HepG2 (cell line): ENCODE results near the gene VWA7. TPM values are rescaled to one million over a fixed set of nuclear protein-coding genes. Genes with fewer than 3 reads are reported as not detected.
A peak's percentile ranks its signal among the peaks of the same experiment; 100 is the strongest.

Source experiments
- AGO2 ChIP-seq: fragments of 200-400 bp; formaldehyde crosslinking; optimal IDR thresholded peaks from 2 replicates; pipeline ENCODE3; 2017; ENCODE audit warnings: mild to moderate bottlenecking, low read depth, low read length, moderate library complexity
- ATF7 ChIP-seq, 2 experiments: fragments of 450-650 bp in 1 of 2; sonication (generic) in 1 of 2; formaldehyde crosslinking in 1 of 2; IDR thresholded peaks; 2 replicates each; pipeline versions ENCODE4 v1.4.0 to v1.6.1; 2016 to 2020; ENCODE audit warnings: antibody characterized with exemption in 1 of 2, mild to moderate bottlenecking in 1 of 2, missing genetic modification reagents in 1 of 2
- ATRX ChIP-seq: sonication (generic); formaldehyde crosslinking; IDR thresholded peaks from 2 replicates; pipeline ENCODE4 v1.4.0; 2020; ENCODE audit warnings: missing genetic modification reagents, borderline replicate concordance
- CENPT ChIP-seq: sonication (generic); formaldehyde crosslinking; IDR thresholded peaks from 2 replicates; pipeline ENCODE4 v1.8.0; 2022; ENCODE audit warnings: low read depth, mild to moderate bottlenecking, moderate library complexity, missing genetic modification reagents
- GATA4 ChIP-seq: sonication (generic); IDR thresholded peaks from 2 replicates; pipeline ENCODE4 v1.6.1; 2016; ENCODE audit warnings: antibody characterized with exemption, low read depth, borderline replicate concordance
- HDAC1 ChIP-seq: sonication (generic); formaldehyde crosslinking; IDR thresholded peaks from 2 replicates; pipeline ENCODE4 v1.5.1; 2020; ENCODE audit warnings: mild to moderate bottlenecking, missing genetic modification reagents
- HNRNPK ChIP-seq: fragments of 200-400 bp; formaldehyde crosslinking; IDR thresholded peaks from 2 replicates; pipeline ENCODE4 v1.6.1; 2018; ENCODE audit warnings: low read length, low read depth, moderate library complexity, mild to moderate bottlenecking; ENCODE audit not compliant: poor library complexity, severe bottlenecking
- KAT7 ChIP-seq: IDR thresholded peaks from 2 replicates; pipeline ENCODE4 v1.6.1; 2018; ENCODE audit warnings: borderline replicate concordance, missing compliant biosample characterization
- MEIS2 ChIP-seq: sonication (generic); formaldehyde crosslinking; IDR thresholded peaks from 2 replicates; pipeline ENCODE4 v1.9.0; 2021; ENCODE audit warnings: mild to moderate bottlenecking, missing genetic modification reagents
- MYC ChIP-seq: sonication (generic); formaldehyde crosslinking; IDR thresholded peaks from 2 replicates; pipeline ENCODE4 v1.9.0; 2021; ENCODE audit warnings: missing genetic modification reagents, borderline replicate concordance
- NR1H2 ChIP-seq: sonication (generic); formaldehyde crosslinking; IDR thresholded peaks from 2 replicates; pipeline ENCODE4 v1.8.1; 2022; ENCODE audit warnings: low read depth, missing genetic modification reagents, borderline replicate concordance
- RFX5 ChIP-seq: IDR thresholded peaks from 2 replicates; pipeline ENCODE4 v1.6.1; 2011; ENCODE audit warnings: low read depth, low read length, improper control_type of control experiment
- SMAD3 ChIP-seq: sonication (generic); formaldehyde crosslinking; IDR thresholded peaks from 2 replicates; pipeline ENCODE4 v1.4.0; 2020; ENCODE audit warnings: missing genetic modification reagents
- SP1 ChIP-seq, 2 experiments: fragments of 450-650 bp in 1 of 2; sonication (generic) in 1 of 2; formaldehyde crosslinking in 1 of 2; IDR thresholded peaks; 2 replicates each; pipeline versions ENCODE4 v1.4.0 to v1.6.1; 2016 to 2020; ENCODE audit warnings: missing genetic modification reagents in 1 of 2
- WIZ ChIP-seq: sonication (generic); formaldehyde crosslinking; IDR thresholded peaks from 2 replicates; pipeline ENCODE4 v1.5.1; 2020; ENCODE audit warnings: mild to moderate bottlenecking, missing genetic modification reagents
- XRCC5 ChIP-seq: fragments of 200-400 bp; formaldehyde crosslinking; optimal IDR thresholded peaks from 2 replicates; pipeline ENCODE3; 2017; ENCODE audit warnings: mild to moderate bottlenecking, low read length
- ZNF160 ChIP-seq: sonication (generic); formaldehyde crosslinking; IDR thresholded peaks from 2 replicates; pipeline ENCODE4 v1.8.0; 2022; ENCODE audit warnings: mild to moderate bottlenecking, inconsistent platforms, missing genetic modification reagents
- ZNF432 ChIP-seq: sonication (generic); formaldehyde crosslinking; IDR thresholded peaks from 2 replicates; pipeline ENCODE4 v1.5.0; 2020; ENCODE audit warnings: missing genetic modification reagents, mild to moderate bottlenecking, borderline replicate concordance
- ZNF605 ChIP-seq: sonication (generic); formaldehyde crosslinking; IDR thresholded peaks from 2 replicates; pipeline ENCODE4 v1.8.0; 2022; ENCODE audit warnings: mild to moderate bottlenecking, missing genetic modification reagents
- ZNF616 ChIP-seq: sonication (generic); formaldehyde crosslinking; IDR thresholded peaks from 2 replicates; pipeline ENCODE4 v1.5.0; 2020; ENCODE audit warnings: low read depth, mild to moderate bottlenecking, missing genetic modification reagents
- ZNF713 ChIP-seq: sonication (generic); formaldehyde crosslinking; IDR thresholded peaks from 2 replicates; pipeline ENCODE4 v1.4.0; 2020; ENCODE audit warnings: mild to moderate bottlenecking, missing genetic modification reagents
- polyA plus RNA-seq, 8 experiments: library from polyadenylated mRNA; depleted of rRNA in 3 of 8; stranded (reverse) in 7 of 8; unstranded in 1 of 8; fragments of >200 nt; fragmentation: Illumina TruSeq in 4 of 8; extraction: Trizol in 4 of 8; gene quantifications; 2 replicates each; pipeline versions ENCODE4 v1.2.1 to v1.2.3, GENCODE V29; 2011 to 2016; ENCODE audit warnings: low read depth in 4 of 8, missing spikeins in 1 of 8, mixed read lengths in 1 of 8; ENCODE audit not compliant: insufficient read depth in 1 of 8
- total RNA-seq, 5 experiments: library from RNA; depleted of rRNA; stranded (reverse); fragments of >200 nt; fragmentation: Illumina TruSeq; extraction: Trizol; gene quantifications; 2 replicates each; pipeline ENCODE4 v1.2.3, GENCODE V29; 2016; ENCODE audit warnings: low read depth in 1 of 5
- TF ChIP-seq, protein P1 (sequence below): sonication (generic); formaldehyde crosslinking; IDR thresholded peaks from 2 replicates; pipeline ENCODE4 v1.8.0; 2022; ENCODE audit warnings: mild to moderate bottlenecking, missing genetic modification reagents, borderline replicate concordance
- TF ChIP-seq, protein P2 (sequence below): IDR thresholded peaks from 2 replicates; pipeline ENCODE4 v1.6.1; 2016; ENCODE audit warnings: mild to moderate bottlenecking
- TF ChIP-seq, protein P3 (sequence below): sonication (generic); formaldehyde crosslinking; IDR thresholded peaks from 2 replicates; pipeline ENCODE4 v1.9.0; 2021; ENCODE audit warnings: missing genetic modification reagents, mild to moderate bottlenecking, borderline replicate concordance
- TF ChIP-seq, protein P4 (sequence below): sonication (generic); formaldehyde crosslinking; IDR thresholded peaks from 2 replicates; pipeline ENCODE4 v1.4.0; 2020; ENCODE audit warnings: missing genetic modification reagents, borderline replicate concordance

The VWA7 gene
- total and polyA plus RNA-seq, 2 of the 13 experiments (the other 11 are each of a cell fraction or from before 2014, with no cell fraction given) = 0.86 to 3.3 TPM

DNA sequence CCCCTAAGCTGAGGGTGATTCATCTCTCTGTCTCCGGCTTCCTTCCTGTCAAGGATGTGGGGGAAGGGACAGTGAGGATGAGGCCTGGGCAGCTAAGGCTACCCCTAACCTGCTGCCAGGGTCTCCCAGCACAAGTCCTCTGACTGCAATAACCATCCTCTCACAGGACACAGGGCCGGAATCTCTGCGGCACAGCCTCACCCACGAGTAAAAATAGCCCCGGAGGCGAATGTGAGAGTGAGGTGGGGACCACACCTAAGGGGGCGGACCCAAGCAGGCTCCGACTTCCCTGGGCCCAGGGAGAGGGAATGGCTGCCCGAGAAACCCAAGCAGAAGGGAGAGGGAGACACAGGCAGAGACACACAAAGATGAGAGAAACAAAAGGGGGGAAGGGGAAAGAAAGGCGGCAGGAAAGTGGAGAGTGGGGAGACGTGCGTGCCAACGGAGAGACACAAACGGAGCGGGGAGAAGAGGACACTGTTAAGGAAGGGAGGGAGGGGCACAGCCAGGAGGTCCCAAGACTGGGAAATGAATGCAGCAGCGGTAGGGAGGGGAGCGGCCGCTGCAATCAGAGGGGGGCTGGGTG, 42.2 kb downstream of the VWA7 start (continued):
- 0 out of 2 replicates have a peak, but pooled peaks have one; percentile 12 for TF ChIP-seq ZNF160 (CRISPR knock-in tag)
- TF ChIP-seq ZNF713 (CRISPR knock-in tag) = 0 out of 2 replicates have a peak, but pooled peaks have one; percentile 35
- TF ChIP-seq, protein P1, sequence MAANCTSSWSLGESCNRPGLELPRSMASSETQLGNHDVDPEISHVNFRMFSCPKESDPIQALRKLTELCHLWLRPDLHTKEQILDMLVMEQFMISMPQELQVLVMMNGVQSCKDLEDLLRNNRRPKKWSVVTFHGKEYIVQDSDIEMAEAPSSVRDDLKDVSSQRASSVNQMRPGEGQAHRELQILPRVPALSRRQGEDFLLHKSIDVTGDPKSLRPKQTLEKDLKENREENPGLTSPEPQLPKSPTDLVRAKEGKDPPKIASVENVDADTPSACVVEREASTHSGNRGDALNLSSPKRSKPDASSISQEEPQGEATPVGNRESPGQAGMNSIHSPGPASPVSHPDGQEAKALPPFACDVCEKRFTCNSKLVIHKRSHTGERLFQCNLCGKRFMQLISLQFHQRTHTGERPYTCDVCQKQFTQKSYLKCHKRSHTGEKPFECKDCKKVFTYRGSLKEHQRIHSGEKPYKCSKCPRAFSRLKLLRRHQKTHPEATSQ = no peak
- TF ChIP-seq CENPT (CRISPR knock-in tag) = no peak
- 0 out of 2 replicates have a peak, but pooled peaks have one; percentile 16 for TF ChIP-seq GATA4
- TF ChIP-seq, protein P2, sequence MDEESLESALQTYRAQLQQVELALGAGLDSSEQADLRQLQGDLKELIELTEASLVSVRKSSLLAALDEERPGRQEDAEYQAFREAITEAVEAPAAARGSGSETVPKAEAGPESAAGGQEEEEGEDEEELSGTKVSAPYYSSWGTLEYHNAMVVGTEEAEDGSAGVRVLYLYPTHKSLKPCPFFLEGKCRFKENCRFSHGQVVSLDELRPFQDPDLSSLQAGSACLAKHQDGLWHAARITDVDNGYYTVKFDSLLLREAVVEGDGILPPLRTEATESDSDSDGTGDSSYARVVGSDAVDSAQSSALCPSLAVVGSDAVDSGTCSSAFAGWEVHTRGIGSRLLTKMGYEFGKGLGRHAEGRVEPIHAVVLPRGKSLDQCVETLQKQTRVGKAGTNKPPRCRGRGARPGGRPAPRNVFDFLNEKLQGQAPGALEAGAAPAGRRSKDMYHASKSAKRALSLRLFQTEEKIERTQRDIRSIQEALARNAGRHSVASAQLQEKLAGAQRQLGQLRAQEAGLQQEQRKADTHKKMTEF = 0 out of 2 replicates have a peak, but pooled peaks have one; percentile 40
- TF ChIP-seq, protein P3, sequence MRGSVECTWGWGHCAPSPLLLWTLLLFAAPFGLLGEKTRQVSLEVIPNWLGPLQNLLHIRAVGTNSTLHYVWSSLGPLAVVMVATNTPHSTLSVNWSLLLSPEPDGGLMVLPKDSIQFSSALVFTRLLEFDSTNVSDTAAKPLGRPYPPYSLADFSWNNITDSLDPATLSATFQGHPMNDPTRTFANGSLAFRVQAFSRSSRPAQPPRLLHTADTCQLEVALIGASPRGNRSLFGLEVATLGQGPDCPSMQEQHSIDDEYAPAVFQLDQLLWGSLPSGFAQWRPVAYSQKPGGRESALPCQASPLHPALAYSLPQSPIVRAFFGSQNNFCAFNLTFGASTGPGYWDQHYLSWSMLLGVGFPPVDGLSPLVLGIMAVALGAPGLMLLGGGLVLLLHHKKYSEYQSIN (CRISPR knock-in tag) = no peak
- peak; percentile 77; the same call in 1 of the 2 replicates for TF ChIP-seq KAT7
- TF ChIP-seq XRCC5 = no peak
- peak; percentile 52; the same call in 1 of the 2 replicates for TF ChIP-seq HDAC1
- TF ChIP-seq ATRX (CRISPR knock-in tag) = no peak
- no peak for TF ChIP-seq ZNF605 (CRISPR knock-in tag)
- TF ChIP-seq SP1 (IDR thresholded peaks at IDR 0.05) = no peak
- no peak for TF ChIP-seq SP1 (CRISPR knock-in tag; IDR thresholded peaks at IDR 0.05)
- TF ChIP-seq MEIS2 (CRISPR knock-in tag) = 0 out of 2 replicates have a peak, but pooled peaks have one; percentile 45
- peak; percentile 55 for TF ChIP-seq HNRNPK
- TF ChIP-seq, protein P4, sequence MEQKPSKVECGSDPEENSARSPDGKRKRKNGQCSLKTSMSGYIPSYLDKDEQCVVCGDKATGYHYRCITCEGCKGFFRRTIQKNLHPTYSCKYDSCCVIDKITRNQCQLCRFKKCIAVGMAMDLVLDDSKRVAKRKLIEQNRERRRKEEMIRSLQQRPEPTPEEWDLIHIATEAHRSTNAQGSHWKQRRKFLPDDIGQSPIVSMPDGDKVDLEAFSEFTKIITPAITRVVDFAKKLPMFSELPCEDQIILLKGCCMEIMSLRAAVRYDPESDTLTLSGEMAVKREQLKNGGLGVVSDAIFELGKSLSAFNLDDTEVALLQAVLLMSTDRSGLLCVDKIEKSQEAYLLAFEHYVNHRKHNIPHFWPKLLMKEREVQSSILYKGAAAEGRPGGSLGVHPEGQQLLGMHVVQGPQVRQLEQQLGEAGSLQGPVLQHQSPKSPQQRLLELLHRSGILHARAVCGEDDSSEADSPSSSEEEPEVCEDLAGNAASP (CRISPR knock-in tag) = no peak
- TF ChIP-seq ZNF616 (CRISPR knock-in tag) = 0 out of 2 replicates have a peak, but pooled peaks have one; percentile 6
- TF ChIP-seq NR1H2 (CRISPR knock-in tag) = no peak
- peak; percentile 78 for TF ChIP-seq AGO2
- TF ChIP-seq ZNF432 (CRISPR knock-in tag) = no peak
- TF ChIP-seq ATF7 (IDR thresholded peaks at IDR 0.05) = no peak
- TF ChIP-seq ATF7 (CRISPR knock-in tag; IDR thresholded peaks at IDR 0.05) = peak; percentile 36; the same call in 1 of the 2 replicates
- no peak for TF ChIP-seq WIZ
- no peak for TF ChIP-seq SMAD3 (CRISPR knock-in tag)
- TF ChIP-seq RFX5 = no peak
- TF ChIP-seq MYC (CRISPR knock-in tag) = no peak
